Pancreas (tissue), 10 donors: ENCODE results near the gene FBXW12. TPM values are rescaled to one million over a fixed set of nuclear protein-coding genes. Genes with fewer than 3 reads are reported as not detected.

Source experiments
- ATAC-seq, 4 donors: fragments of 200-7000 bp; cut with Tn5 transposase; one replicate each; pipeline versions ENCODE4 v1.8.0 to v1.9.1; 2020; ENCODE audit warnings: mild to moderate bottlenecking in 4 of 4, moderate library complexity in 4 of 4
- DNase-seq, 6 donors: peaks; one replicate each; pipeline ENCODE4 v3.0.0-alpha.2; 2020
- FAIRE-seq: peaks from 2 replicates; lab custom pipeline; 2012; peaks lifted over from hg19 to GRCh38; lab: Jason Lieb, UNC
- H3K27ac ChIP-seq, 4 donors: fragments of 200-600 bp; sonication (generic); 1 replicate in 3 of 4; 2 replicates in 1 of 4; pipeline versions ENCODE4 v1.5.0 to v1.8.0; 2020
- H3K27me3 ChIP-seq, 4 donors: fragments of 200-600 bp; one replicate each; pipeline ENCODE4 v1.8.0; 2021
- H3K36me3 ChIP-seq, 3 donors: fragments of 200-600 bp; sonication (generic) in 1 of 3; one replicate each; pipeline versions ENCODE4 v1.5.0 to v1.8.0; 2020 to 2021
- H3K4me1 ChIP-seq, 3 donors: fragments of 200-600 bp; one replicate each; pipeline ENCODE4 v1.8.0; 2021
- H3K4me3 ChIP-seq, 4 donors: fragments of 200-600 bp; sonication (generic) in 2 of 4; one replicate each; pipeline versions ENCODE4 v1.5.0 to v1.8.0; 2020 to 2021
- H3K9me3 ChIP-seq, 4 donors: fragments of 200-600 bp; one replicate each; pipeline ENCODE4 v1.8.0; 2021
- WGBS, 2 donors: extraction: QIAGEN DNeasy Blood & Tissue Kit; methylation state at CpG; one replicate each; pipeline ENCODE4 v1.1.7; 2013; 5-methylcytosine and 5-hydroxymethylcytosine counted together
- intact Hi-C, 3 donors: fragments of 100-400 bp; cut with DNase I; formaldehyde crosslinking; loops; one replicate each; pipeline versions ENCODE4 v1.11.1 to v1.14.2; 2022
- polyA plus RNA-seq, 2 donors: library from polyadenylated mRNA; stranded (reverse); fragments of 200-250 nt; gene quantifications; one replicate each; pipeline ENCODE4 v1.2.3, GENCODE V29; 2013
- total RNA-seq, 6 donors: library from RNA; stranded (reverse); fragmentation: NEBNext Ultra II Directional in 4 of 6; extraction: Animal tissue kit (Norgen Biotek cat#: 25700) in 4 of 6; gene quantifications; one replicate each; pipeline versions ENCODE4 v1.2.1 to v1.2.4, GENCODE V29; 2021 to 2023
- TF ChIP-seq, protein P1 (sequence below), 4 donors: fragments of 200-600 bp; sonication (generic) in 3 of 4; IDR thresholded peaks; one replicate each; pipeline versions ENCODE4 v1.5.0 to v1.8.0; 2021; ENCODE audit warnings: antibody characterized with exemption in 4 of 4
- donor health status: healthy with polysubstance abuse.
- donor health status: DM: no; HTN: no; CAD: no; lungs with moderate emphysema.
- donor health status: DM: no; HTN: no; CAD: no.
- donor health status: control.
- donor health status: control.
- donor health status: Bipolar disorder and iron deficiency.
- donor health status: DM: yes; HTN: yes; CAD: no.
- donor health status: DM: no; HTN: no; CAD: no.
- donor health status: DM: no; HTN: no; CAD: no.
- donor health status: DM: yes; HTN: yes; CAD: no.

FBXW12 gene
- total and polyA plus RNA-seq, 8 donors: 2.7 to 9.6 (median 5.8) TPM

DNA sequence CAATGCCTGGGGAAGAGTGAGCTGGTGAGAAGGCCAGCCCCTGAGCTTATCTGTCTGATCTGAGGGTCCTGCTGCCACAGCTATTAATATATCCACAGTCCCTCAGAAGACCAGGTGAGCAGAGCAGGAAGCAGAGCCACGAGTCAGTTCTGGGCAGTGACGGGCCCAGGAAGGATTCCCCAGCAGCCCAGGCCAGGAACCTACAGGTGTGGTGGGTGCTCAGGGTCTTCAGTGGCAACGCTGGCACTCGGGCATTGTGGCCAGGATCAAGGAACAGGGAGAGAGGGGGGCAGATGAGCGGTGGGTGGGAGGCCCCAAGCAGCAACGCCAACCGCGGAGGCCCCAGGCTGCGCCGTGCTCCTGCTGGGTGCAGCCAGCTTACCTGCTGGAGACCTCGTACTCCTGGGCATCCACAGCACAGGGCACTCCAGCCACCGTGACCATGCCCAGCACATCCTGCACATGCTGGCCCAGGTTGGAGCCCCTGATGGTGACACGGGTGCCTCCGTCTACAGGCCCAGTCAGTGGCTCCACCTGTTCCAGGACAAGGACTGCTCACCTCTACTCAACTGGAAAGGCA is 45.6 kb downstream of the FBXW12 start:
- 93 to 94% methylated on average over 14 of the region's 14 CpGs for WGBS, 2 donors
- intact Hi-C loops: no loop called here
- no peak overlapping the region for H3K4me3 ChIP-seq
- TF ChIP-seq, protein P1, sequence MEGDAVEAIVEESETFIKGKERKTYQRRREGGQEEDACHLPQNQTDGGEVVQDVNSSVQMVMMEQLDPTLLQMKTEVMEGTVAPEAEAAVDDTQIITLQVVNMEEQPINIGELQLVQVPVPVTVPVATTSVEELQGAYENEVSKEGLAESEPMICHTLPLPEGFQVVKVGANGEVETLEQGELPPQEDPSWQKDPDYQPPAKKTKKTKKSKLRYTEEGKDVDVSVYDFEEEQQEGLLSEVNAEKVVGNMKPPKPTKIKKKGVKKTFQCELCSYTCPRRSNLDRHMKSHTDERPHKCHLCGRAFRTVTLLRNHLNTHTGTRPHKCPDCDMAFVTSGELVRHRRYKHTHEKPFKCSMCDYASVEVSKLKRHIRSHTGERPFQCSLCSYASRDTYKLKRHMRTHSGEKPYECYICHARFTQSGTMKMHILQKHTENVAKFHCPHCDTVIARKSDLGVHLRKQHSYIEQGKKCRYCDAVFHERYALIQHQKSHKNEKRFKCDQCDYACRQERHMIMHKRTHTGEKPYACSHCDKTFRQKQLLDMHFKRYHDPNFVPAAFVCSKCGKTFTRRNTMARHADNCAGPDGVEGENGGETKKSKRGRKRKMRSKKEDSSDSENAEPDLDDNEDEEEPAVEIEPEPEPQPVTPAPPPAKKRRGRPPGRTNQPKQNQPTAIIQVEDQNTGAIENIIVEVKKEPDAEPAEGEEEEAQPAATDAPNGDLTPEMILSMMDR (IDR thresholded peaks at IDR 0.05): no peak
- H3K4me1 ChIP-seq: no peaks in the 10 kb centered on the region
- H3K36me3 ChIP-seq: peaks cover 0 to 54% (median 27%) of the 10 kb centered on the region in 3 donors
- H3K9me3 ChIP-seq: no peaks in the 10 kb centered on the region
- FAIRE-seq (no peak), DNase-seq (peak in 2 of 6 donors; percentile 13 to 49), ATAC-seq (no peak)
- no peak overlapping the region for H3K27ac ChIP-seq
- no peaks in the 10 kb centered on the region for H3K27me3 ChIP-seq

DNA sequence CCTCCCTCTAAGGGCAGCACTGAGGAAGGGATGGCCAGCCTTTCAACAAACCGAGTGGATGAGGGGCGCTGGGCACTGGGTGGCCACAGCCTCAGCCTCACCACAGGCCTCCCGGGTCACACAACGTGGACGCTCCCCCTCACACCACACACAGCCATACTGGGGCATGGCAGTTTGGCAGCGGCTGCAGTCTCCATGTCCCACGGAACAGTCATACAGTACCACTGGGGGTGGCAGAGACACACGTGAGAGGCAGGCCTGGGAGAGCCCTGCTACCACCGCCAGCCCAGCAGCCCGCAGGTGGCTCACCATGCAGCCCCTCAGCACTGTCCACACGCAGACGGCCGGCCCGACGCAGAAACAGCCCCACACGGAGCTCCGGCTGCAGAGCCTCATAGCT is 46.1 kb downstream of the FBXW12 start:
- no peaks in the 10 kb centered on the region for H3K4me1 ChIP-seq
- DNase-seq (no peak), ATAC-seq (no peak), FAIRE-seq (no peak)
- no peak overlapping the region for H3K4me3 ChIP-seq
- no peak overlapping the region for H3K27ac ChIP-seq
- WGBS, 2 donors: 91 to 93% methylated on average over 17 of the region's 17 CpGs
- intact Hi-C loops: no loop called here
- H3K9me3 ChIP-seq: no peaks in the 10 kb centered on the region
- TF ChIP-seq, protein P1 (IDR thresholded peaks at IDR 0.05): no peak
- H3K36me3 ChIP-seq: peaks cover 0 to 49% (median 25%) of the 10 kb centered on the region in 3 donors
- H3K27me3 ChIP-seq: no peaks in the 10 kb centered on the region

DNA sequence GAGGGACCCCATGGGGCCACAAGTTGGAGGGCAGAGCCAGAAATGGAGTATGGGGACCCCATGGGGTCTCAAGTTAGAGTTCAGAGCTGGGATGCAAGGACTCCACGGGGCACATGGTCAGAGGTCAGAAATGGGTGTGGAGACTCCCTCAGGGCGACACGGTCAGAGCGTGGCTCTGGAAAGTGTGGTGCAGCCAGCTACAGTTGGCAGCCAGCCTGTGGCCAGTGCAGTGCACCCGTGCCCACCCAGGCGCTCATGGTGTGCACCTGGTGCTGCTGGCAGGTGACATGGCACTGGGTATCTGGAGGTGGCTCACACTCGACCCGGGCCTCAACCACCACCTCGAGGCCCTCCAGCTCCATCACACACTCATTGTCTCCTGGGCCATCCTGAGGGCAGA is 46.6 kb downstream of the FBXW12 start:
- ATAC-seq (no peak), DNase-seq (peak in 1 of 6 donors; percentile 28), FAIRE-seq (no peak)
- Histone ChIP-seq H3K4me1 (no peaks in the 10 kb centered on the region), H3K27ac (no peak overlapping the region), H3K4me3 (no peak overlapping the region), H3K27me3 (no peaks in the 10 kb centered on the region), H3K9me3 (no peaks in the 10 kb centered on the region), H3K36me3 (peaks cover 0 to 47% (median 25%) of the 10 kb centered on the region in 3 donors)
- 88 to 93% methylated on average over 9 of the region's 9 CpGs for WGBS, 2 donors
- TF ChIP-seq, protein P1 (IDR thresholded peaks at IDR 0.05): no peak
- intact Hi-C loops: no loop called here

DNA sequence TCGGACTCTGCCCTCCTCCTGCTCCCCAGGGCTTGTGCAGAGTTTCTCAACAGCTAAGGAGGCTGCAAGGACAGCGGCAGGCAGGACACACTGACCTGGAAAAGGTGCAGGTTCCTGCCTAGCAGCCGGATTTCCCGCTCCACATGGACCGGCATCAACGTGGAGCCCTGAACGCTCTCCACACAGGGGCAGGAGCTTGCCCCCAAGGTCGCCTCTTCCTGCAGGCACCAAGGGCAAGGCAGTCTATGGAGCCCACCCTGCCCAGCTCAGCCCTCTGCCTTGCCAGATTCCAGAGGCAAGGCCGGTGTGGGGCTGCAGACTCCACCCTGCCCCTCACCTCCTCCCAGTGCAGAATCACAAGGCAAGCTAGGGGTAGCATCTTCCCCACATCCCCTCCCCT is 47.1 kb downstream of the FBXW12 start:
- no peak overlapping the region for H3K4me3 ChIP-seq
- WGBS, 2 donors: 88 to 94% methylated on average over 9 of the region's 9 CpGs
- H3K4me1 ChIP-seq: no peaks in the 10 kb centered on the region
- TF ChIP-seq, protein P1 (IDR thresholded peaks at IDR 0.05): no peak
- H3K27ac ChIP-seq: no peak overlapping the region
- H3K27me3 ChIP-seq: no peaks in the 10 kb centered on the region
- no peak for ATAC-seq
- peak in 1 of 6 donors; percentile 8 for DNase-seq
- H3K36me3 ChIP-seq: peaks cover 0 to 44% (median 25%) of the 10 kb centered on the region in 3 donors
- FAIRE-seq: no peak
- no peaks in the 10 kb centered on the region for H3K9me3 ChIP-seq
- intact Hi-C loops: no loop called here

DNA sequence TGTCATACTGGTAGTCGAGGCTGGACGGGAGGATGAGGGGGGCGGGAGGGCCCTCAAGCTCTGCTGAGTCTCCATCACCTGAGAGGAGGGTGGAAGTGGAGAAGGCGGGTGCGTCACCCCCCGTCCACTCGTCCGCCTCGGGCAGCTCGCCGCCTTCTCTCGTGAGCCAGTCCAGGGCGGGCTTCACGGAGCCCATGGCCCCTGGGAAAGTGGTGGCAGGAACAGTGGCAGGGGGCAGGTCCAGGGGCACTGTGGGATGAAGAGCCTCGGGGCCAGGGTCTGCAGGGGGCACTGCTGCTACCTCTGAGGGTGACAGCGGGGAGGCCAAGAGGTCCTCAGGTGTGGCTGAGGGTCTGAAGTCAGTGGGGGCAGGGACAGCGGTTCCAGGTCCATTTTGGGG is 47.6 kb downstream of the FBXW12 start:
- H3K4me1 ChIP-seq: no peaks in the 10 kb centered on the region
- H3K9me3 ChIP-seq: no peaks in the 10 kb centered on the region
- H3K4me3 ChIP-seq: no peak overlapping the region
- H3K27me3 ChIP-seq: no peaks in the 10 kb centered on the region
- ATAC-seq (no peak), DNase-seq (no peak), FAIRE-seq (no peak)
- peaks cover 0 to 39% (median 25%) of the 10 kb centered on the region in 3 donors for H3K36me3 ChIP-seq
- H3K27ac ChIP-seq: no peak overlapping the region
- intact Hi-C loops: no loop called here
- WGBS, 2 donors: 91% methylated on average over 17 of the region's 17 CpGs
- TF ChIP-seq, protein P1 (IDR thresholded peaks at IDR 0.05): no peak
